MM.1S (cell line): ENCODE measurements around the gene TBX2.

Experiments used
- DNase-seq: peaks from one replicate; pipeline ENCODE4 v3.0.0-alpha.2; 2015
- H2AFZ ChIP-seq: fragments of 300-600 bp; sonication (generic); 2 replicates; pipeline ENCODE4 v1.6.0; 2016; ENCODE audit warnings: antibody characterized with exemption, low read length
- H3F3A ChIP-seq: fragments of 300-600 bp; sonication (generic); 2 replicates; pipeline ENCODE4 v1.6.1; 2016; ENCODE audit warnings: mild to moderate bottlenecking, antibody characterized with exemption, low read length, moderate library complexity, mixed read lengths; ENCODE audit not compliant: insufficient read depth
- H3K27ac ChIP-seq: fragments of 300-600 bp; sonication (generic); 2 replicates; pipeline ENCODE4 v1.5.1; 2016; ENCODE audit warnings: mild to moderate bottlenecking, low read length
- H3K27me3 ChIP-seq: fragments of 300-600 bp; sonication (generic); replicated peaks from 2 replicates; pipeline ENCODE4 v1.6.0; 2016; ENCODE audit warnings: low read length; ENCODE audit not compliant: insufficient read depth
- H3K36me3 ChIP-seq: fragments of 300-600 bp; sonication (generic); replicated peaks from 2 replicates; pipeline ENCODE4 v1.6.1; 2016; ENCODE audit warnings: mild to moderate bottlenecking, low read length, mixed read lengths; ENCODE audit not compliant: insufficient read depth
- H3K4me1 ChIP-seq: fragments of 300-600 bp; sonication (generic); 2 replicates; pipeline ENCODE4 v1.6.1; 2016; ENCODE audit warnings: low read length, mixed read lengths
- H3K4me2 ChIP-seq: fragments of 300-600 bp; sonication (generic); 2 replicates; pipeline ENCODE4 v1.6.0; 2016; ENCODE audit warnings: low read depth, low read length
- H3K4me3 ChIP-seq: fragments of 300-600 bp; sonication (generic); 2 replicates; pipeline ENCODE4 v1.5.1; 2016; ENCODE audit warnings: low read length, mixed read lengths
- H3K79me2 ChIP-seq: fragments of 300-600 bp; sonication (generic); 2 replicates; pipeline ENCODE4 v1.6.1; 2016; ENCODE audit warnings: mixed run types, low read length, mixed read lengths
- H3K9ac ChIP-seq: fragments of 300-600 bp; sonication (generic); 2 replicates; pipeline ENCODE4 v1.6.1; 2016; ENCODE audit warnings: low read length, mixed read lengths
- H3K9me2 ChIP-seq: fragments of 300-600 bp; sonication (generic); replicated peaks from 2 replicates; pipeline ENCODE4 v1.6.1; 2016; ENCODE audit warnings: mild to moderate bottlenecking, low read length, mixed read lengths; ENCODE audit not compliant: insufficient read depth
- H3K9me3 ChIP-seq: fragments of 300-600 bp; sonication (generic); replicated peaks from 2 replicates; pipeline ENCODE4 v1.6.1; 2016; ENCODE audit warnings: mild to moderate bottlenecking, low read length, mixed read lengths; ENCODE audit not compliant: insufficient read depth
- H4K20me1 ChIP-seq: fragments of 300-600 bp; sonication (generic); 2 replicates; pipeline ENCODE4 v1.6.1; 2016; ENCODE audit warnings: mild to moderate bottlenecking, low read length, moderate library complexity, mixed read lengths; ENCODE audit not compliant: insufficient read depth
- EZH2 ChIP-seq: fragments of 300-600 bp; sonication (generic); optimal IDR thresholded peaks from 2 replicates; pipeline ENCODE3; 2017; ENCODE audit warnings: low read depth, mild to moderate bottlenecking, antibody characterized with exemption, low read length, mixed read lengths
- EZH2phosphoT487 ChIP-seq: fragments of 300-600 bp; sonication (generic); IDR thresholded peaks from 2 replicates; pipeline ENCODE4 v1.6.1; 2018; ENCODE audit warnings: antibody characterized with exemption, low read length
- TF ChIP-seq, protein P1 (sequence below): fragments of 300-600 bp; sonication (generic); IDR thresholded peaks from 2 replicates; pipeline ENCODE4 v1.5.1; 2016; ENCODE audit warnings: antibody characterized with exemption, low read length, mixed read lengths

Gene TBX2

GRCh38 chr17:61419496-61420046 lies 19.9 kb downstream of the TBX2 start:
- Histone ChIP-seq H3K9ac (no peak overlapping the region), H3F3A (no peaks in the 10 kb centered on the region), H3K4me2 (no peak overlapping the region), H3K4me3 (no peak overlapping the region), H3K9me3 (no peaks in the 10 kb centered on the region), H3K27ac (no peak overlapping the region), H4K20me1 (no peaks in the 10 kb centered on the region), H3K79me2 (no peaks in the 10 kb centered on the region), H3K9me2 (no peaks in the 10 kb centered on the region), H2AFZ (no peak overlapping the region), H3K36me3 (no peaks in the 10 kb centered on the region), H3K4me1 (no peaks in the 10 kb centered on the region), H3K27me3 (no peaks in the 10 kb centered on the region)
- TF ChIP-seq, protein P1, sequence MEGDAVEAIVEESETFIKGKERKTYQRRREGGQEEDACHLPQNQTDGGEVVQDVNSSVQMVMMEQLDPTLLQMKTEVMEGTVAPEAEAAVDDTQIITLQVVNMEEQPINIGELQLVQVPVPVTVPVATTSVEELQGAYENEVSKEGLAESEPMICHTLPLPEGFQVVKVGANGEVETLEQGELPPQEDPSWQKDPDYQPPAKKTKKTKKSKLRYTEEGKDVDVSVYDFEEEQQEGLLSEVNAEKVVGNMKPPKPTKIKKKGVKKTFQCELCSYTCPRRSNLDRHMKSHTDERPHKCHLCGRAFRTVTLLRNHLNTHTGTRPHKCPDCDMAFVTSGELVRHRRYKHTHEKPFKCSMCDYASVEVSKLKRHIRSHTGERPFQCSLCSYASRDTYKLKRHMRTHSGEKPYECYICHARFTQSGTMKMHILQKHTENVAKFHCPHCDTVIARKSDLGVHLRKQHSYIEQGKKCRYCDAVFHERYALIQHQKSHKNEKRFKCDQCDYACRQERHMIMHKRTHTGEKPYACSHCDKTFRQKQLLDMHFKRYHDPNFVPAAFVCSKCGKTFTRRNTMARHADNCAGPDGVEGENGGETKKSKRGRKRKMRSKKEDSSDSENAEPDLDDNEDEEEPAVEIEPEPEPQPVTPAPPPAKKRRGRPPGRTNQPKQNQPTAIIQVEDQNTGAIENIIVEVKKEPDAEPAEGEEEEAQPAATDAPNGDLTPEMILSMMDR, result no peak
- TF ChIP-seq EZH2phosphoT487 (no peak), EZH2 (no peak)
- DNase-seq, result no peak

DNA sequence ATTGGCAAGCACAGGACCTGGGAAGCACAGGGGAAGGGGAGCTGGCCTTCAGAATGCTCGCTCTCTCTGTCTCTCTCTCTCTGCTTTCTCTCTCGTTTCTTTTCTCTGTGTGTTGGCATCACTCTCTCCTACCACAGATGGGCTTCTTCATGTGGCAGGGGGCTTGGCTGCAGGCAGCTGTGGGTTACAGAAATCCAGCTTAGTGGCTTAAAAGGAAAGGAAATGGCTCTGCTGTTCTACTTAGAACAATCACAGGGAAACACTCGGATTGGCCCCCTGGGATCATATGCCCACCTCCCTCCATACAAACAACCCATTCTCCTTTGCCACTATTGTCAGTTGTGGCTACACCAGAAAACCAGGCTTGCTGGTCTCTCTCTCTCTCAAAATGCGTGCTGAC lies 20.4 kb downstream of the TBX2 start:
- no peaks in the 10 kb centered on the region for H3K27me3 ChIP-seq
- no peaks in the 10 kb centered on the region for H3F3A ChIP-seq
- no peak overlapping the region for H2AFZ ChIP-seq
- no peaks in the 10 kb centered on the region for H3K36me3 ChIP-seq
- H3K4me2 ChIP-seq, result no peak overlapping the region
- no peaks in the 10 kb centered on the region for H3K9me3 ChIP-seq
- H3K4me3 ChIP-seq, result no peak overlapping the region
- H3K27ac ChIP-seq, result no peak overlapping the region
- H3K79me2 ChIP-seq, result no peaks in the 10 kb centered on the region
- H3K9ac ChIP-seq, result no peak overlapping the region
- no peaks in the 10 kb centered on the region for H4K20me1 ChIP-seq
- no peaks in the 10 kb centered on the region for H3K9me2 ChIP-seq
- H3K4me1 ChIP-seq, result no peaks in the 10 kb centered on the region
- no peak for DNase-seq
- TF ChIP-seq EZH2, result no peak
- no peak for TF ChIP-seq EZH2phosphoT487
- TF ChIP-seq, protein P1, result no peak

- TF ChIP-seq EZH2 (no peak), EZH2phosphoT487 (no peak)
- TF ChIP-seq, protein P1, result no peak
- no peak for DNase-seq
- Histone ChIP-seq H3K9me2 (no peaks in the 10 kb centered on the region), H3K79me2 (no peaks in the 10 kb centered on the region), H3K27ac (no peak overlapping the region), H3K4me1 (no peaks in the 10 kb centered on the region), H3K9me3 (no peaks in the 10 kb centered on the region), H3K9ac (no peak overlapping the region), H2AFZ (no peak overlapping the region), H4K20me1 (no peaks in the 10 kb centered on the region), H3K27me3 (no peaks in the 10 kb centered on the region), H3K4me3 (no peak overlapping the region), H3K36me3 (no peaks in the 10 kb centered on the region), H3K4me2 (no peak overlapping the region), H3F3A (no peaks in the 10 kb centered on the region)
Observed at GRCh38 chr17:61420745-61421398, 21.2 kb downstream of the TBX2 start.
